Activated CD8-positive, alpha-beta memory T cell treated with anti-CD3 and anti-CD28 coated beads, Interleukin-2, amount 10 ng/mL, durations not matched to agents 7 days and 5 days (primary cell): Measurements from ENCODE around the gene PIP4K2A. TPM values are rescaled to one million over a fixed set of nuclear protein-coding genes. Genes with fewer than 3 reads are reported as not detected.
"Not testable (repeated sequence)": the region's sequence is repeated elsewhere in the genome, so short reads cannot be mapped to it uniquely, and the experiment has no call there.

Experiments used
- ATAC-seq: fragments of 150-1000 bp; cut with Tn5 transposase; one replicate; pipeline ENCODE4 v1.10.0; 2021; ENCODE audit warnings: moderate library complexity
- CTCF ChIA-PET: fragments of 350-600 bp; sonication (Branson Sonifier 250); formaldehyde crosslinking; loops from one replicate; lab custom pipeline; 2021; ENCODE audit warnings: antibody characterized with exemption; lab: Charles Lee
- DNase-seq: peaks from one replicate; pipeline ENCODE4 v3.0.0-alpha.2; 2020
- H3K27ac Mint-ChIP-seq: one replicate; pipeline ENCODE4 v1.8.0; 2021; ENCODE audit warnings: mild to moderate bottlenecking, mixed read lengths
- H3K27me3 Mint-ChIP-seq: one replicate; pipeline ENCODE4 v1.8.0; 2021; ENCODE audit warnings: mixed read lengths
- H3K36me3 Mint-ChIP-seq: one replicate; pipeline ENCODE4 v1.8.0; 2021; ENCODE audit warnings: mild to moderate bottlenecking, mixed read lengths
- H3K4me1 Mint-ChIP-seq: one replicate; pipeline ENCODE4 v1.8.0; 2021; ENCODE audit warnings: mixed read lengths
- H3K4me3 Mint-ChIP-seq: one replicate; pipeline ENCODE4 v1.8.0; 2021; ENCODE audit warnings: mild to moderate bottlenecking, moderate library complexity, mixed read lengths
- H3K9me3 Mint-ChIP-seq: one replicate; pipeline ENCODE4 v1.8.0; 2022; ENCODE audit warnings: low read depth, mixed read lengths
- total RNA-seq, 2 experiments: library from RNA; stranded (reverse); gene quantifications; one replicate each; pipeline ENCODE4 v1.2.3, GENCODE V29; 2021

PIP4K2A gene
- total RNA-seq, 2 experiments from 2014 or later: 129 to 136 TPM

DNA sequence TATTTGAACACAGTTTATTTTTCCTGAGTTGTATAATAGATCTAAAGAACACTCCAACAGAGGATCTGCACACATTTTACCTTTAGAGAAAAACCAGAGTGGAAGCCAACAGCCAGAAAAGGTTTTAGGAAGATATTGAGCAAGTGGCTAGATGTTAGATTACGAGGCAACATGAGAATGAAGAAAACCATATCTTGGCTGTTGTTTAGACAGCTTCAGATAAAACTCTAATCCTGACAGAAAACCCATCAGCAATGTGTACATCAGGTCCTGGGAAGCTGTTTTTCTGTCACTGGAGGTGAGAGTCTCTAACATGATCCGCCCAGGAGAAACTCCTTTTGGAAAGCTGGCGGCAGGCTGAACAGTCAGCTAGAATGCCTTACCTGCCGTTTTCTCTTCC, 209.6 kb downstream of the PIP4K2A start:
- peaks cover 25% of the 10 kb centered on the region for H3K4me1 Mint-ChIP-seq
- peaks cover 2% of the 10 kb centered on the region for H3K9me3 Mint-ChIP-seq
- no peak overlapping the region for H3K4me3 Mint-ChIP-seq
- H3K36me3 Mint-ChIP-seq: peaks cover 4% of the 10 kb centered on the region
- ATAC-seq (no peak), DNase-seq (no peak)
- H3K27me3 Mint-ChIP-seq: peaks cover 41% of the 10 kb centered on the region
- CTCF ChIA-PET: no interaction called here
- H3K27ac Mint-ChIP-seq: no peak overlapping the region

DNA sequence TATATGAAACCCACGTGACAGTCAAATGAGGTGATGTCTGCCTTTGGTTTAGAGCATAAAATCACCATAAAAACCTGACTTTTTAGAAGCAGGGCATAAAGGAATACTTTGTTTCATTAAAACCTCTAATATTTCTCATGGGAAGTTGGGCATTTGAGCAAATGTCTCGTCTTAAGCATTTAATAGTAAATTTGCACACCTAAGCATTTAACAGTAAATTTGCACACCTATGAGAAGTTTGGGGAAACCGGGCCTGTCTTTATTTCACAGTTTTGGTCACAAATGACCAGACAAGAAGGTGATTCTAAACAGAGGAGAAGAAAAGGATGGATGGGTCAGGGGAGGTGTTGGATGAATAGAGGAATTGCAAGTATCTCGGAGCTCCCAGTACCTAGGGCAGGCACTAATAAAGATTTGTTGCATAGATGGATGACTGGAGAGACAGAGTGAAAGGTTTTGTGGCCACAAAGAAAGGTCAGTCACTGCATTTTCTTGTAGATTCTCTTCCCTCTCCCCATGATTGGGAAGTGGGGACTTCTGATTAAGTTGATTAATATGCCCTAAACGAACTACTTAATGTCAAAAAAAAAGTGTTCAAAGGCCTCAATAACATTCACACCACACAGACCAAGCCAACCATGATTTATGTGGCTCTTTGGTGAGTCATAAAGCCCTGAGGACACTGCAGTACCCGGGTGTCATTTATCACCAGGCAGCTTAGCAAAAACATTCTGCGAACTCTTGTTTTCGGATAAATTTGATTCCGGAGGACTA, 210.9 kb downstream of the PIP4K2A start:
- Mint-ChIP-seq H3K36me3 (peaks cover under 1% of the 10 kb centered on the region), H3K27me3 (peaks cover 47% of the 10 kb centered on the region), H3K4me3 (no peak overlapping the region), H3K27ac (no peak overlapping the region), H3K4me1 (peaks cover 25% of the 10 kb centered on the region), H3K9me3 (peaks cover under 1% of the 10 kb centered on the region)
- ATAC-seq (no peak), DNase-seq (no peak)
- CTCF ChIA-PET: interaction anchor here (1.1 kb wide), 1 partner anchor 11 kb away, joined by 3 read pairs; no protein-coding TSS in a partner anchor

DNA sequence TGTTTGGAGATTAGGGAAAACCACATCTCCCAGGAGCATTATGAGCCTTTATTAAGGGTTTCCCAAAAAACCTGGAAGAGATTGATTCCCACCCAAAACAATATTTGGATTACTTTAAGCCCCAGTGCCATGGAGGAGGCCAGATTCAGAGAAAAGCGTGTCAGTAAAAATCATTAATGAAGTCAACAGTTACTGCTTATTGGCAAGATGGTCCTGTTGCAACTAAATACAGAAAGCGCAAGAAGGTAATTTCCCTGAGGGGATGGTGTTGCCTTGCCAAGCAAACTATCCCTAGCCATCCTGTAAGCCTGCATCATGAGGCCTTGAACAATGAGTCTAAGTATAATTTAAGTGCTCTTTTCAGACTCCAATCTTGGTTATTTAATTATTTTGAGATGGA, 212.5 kb downstream of the PIP4K2A start:
- CTCF ChIA-PET: interaction anchor here (1.2 kb wide), 1 partner anchor 27 kb away, joined by 3 read pairs; no protein-coding TSS in a partner anchor
- Mint-ChIP-seq H3K9me3 (no peaks in the 10 kb centered on the region), H3K36me3 (no peaks in the 10 kb centered on the region), H3K27me3 (peaks cover 50% of the 10 kb centered on the region), H3K4me1 (peaks cover 20% of the 10 kb centered on the region), H3K27ac (no peak overlapping the region), H3K4me3 (no peak overlapping the region)
- ATAC-seq: no peak
- DNase-seq: no peak

DNA sequence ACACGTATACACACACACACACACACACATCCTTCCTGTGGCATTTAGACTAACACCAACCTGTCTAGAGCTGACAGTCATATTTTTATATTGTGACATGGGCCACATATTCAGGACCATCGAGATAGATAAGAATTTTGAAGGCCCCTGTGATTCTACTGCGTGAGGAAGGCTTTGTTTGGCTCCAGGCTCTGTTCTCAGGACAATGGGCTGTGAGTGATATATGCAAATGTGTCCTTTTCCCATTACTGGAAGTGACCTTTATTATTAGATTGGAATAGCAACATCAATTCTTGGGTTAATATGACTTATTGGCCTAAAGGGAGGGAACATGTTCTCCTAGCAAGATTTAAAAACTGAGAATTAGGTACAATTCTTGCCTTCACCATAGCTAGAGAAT, 213.0 kb downstream of the PIP4K2A start:
- H3K36me3 Mint-ChIP-seq: no peaks in the 10 kb centered on the region
- no peaks in the 10 kb centered on the region for H3K9me3 Mint-ChIP-seq
- ATAC-seq (no peak), DNase-seq (no peak)
- H3K4me3 Mint-ChIP-seq: no peak overlapping the region
- CTCF ChIA-PET: interaction anchor here (1.2 kb wide), 1 partner anchor 27 kb away, joined by 3 read pairs; no protein-coding TSS in a partner anchor
- no peak overlapping the region for H3K27ac Mint-ChIP-seq
- peaks cover 50% of the 10 kb centered on the region for H3K27me3 Mint-ChIP-seq
- peaks cover 16% of the 10 kb centered on the region for H3K4me1 Mint-ChIP-seq

DNA sequence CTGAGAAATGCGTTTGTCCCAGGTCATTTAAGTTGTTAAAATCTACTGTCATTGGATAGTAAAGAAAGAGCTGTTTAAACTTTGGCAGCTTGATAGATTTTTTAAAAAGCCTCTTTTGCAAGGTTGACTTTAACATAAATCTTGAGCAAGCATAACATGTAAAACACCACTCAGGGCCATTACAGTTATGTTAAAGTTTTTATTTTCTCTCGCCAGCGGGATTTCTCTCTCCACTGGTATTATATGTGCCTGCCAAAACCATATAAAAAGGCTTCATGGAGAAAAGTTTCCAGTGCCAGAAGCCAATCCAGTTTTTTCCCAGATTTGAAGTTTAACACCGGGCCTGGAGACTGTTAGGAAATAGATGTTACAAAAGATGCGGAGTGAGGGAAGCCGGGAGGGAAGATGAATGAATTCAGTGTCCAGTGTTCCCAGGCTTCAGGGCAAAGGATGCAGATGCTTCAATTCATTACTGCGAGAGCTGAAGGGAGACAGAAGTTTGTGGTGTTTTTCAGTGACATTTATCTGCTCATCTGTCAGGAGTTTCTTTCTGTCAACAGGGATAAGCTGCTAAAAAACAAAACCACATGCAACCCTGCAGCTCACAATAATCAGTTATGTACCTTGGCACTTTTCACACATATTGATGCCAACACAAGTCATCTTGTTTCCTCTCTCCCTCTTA, 213.6 kb downstream of the PIP4K2A start:
- H3K36me3 Mint-ChIP-seq: no peaks in the 10 kb centered on the region
- peaks cover 10% of the 10 kb centered on the region for H3K4me1 Mint-ChIP-seq

DNA sequence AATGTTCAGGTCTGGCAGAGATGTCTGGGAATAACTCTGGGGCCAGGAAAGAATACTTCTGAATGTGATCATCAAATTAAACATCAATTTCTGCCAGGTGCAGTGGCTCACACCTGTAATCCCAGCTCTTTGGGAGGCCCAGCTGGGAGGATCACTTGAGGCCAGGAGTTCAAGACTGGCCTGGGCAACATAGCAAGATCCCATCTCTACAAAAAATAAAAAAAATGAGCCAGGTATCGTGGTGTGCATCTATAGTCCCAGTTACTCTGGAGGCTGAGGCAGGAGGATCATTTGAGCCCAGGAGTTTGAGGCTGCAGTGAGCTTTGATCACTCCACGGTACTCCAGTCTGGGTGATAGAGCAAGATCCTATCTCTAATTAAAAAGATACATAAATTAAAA, 214.4 kb downstream of the PIP4K2A start:
- H3K4me3 Mint-ChIP-seq, H3K9me3 Mint-ChIP-seq, ATAC-seq, H3K36me3 Mint-ChIP-seq, CTCF ChIA-PET, H3K27ac Mint-ChIP-seq, H3K4me1 Mint-ChIP-seq, DNase-seq: not testable (repeated sequence)
- H3K27me3 Mint-ChIP-seq: peaks cover 52% of the 10 kb centered on the region

More for the DNA sequence above, 213.6 kb downstream of the PIP4K2A start:
- no peak for DNase-seq
- no peak for ATAC-seq
- Mint-ChIP-seq H3K27me3 (peaks cover 50% of the 10 kb centered on the region), H3K27ac (no peak overlapping the region), H3K9me3 (no peaks in the 10 kb centered on the region), H3K4me3 (no peak overlapping the region)
- CTCF ChIA-PET: interaction anchor here (1.2 kb wide), 1 partner anchor 26 kb away, joined by 3 read pairs; no protein-coding TSS in a partner anchor

DNA sequence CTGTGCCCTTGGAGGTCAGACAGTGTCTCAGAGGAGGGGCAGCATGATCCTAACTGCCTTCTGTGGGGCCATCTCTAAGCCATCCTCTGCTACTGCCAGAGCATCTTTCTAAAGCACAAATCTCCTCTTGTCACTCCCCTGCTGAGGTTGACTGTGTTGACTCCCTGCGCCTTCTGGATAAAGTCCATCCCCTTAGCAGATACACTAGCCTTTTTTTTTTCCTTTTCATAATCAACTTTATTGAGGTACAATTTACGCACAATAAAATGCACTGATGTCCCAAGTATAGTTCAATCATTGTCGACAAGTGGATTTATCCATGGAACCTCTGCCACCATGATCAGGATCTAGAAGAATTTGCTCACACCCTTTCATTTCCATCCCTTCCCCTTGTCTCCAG, 219.0 kb downstream of the PIP4K2A start:
- DNase-seq (no peak), ATAC-seq (no peak)
- Mint-ChIP-seq H3K27ac (no peak overlapping the region), H3K4me3 (no peak overlapping the region), H3K27me3 (peaks cover 41% of the 10 kb centered on the region), H3K36me3 (peaks cover 4% of the 10 kb centered on the region), H3K4me1 (peaks cover 23% of the 10 kb centered on the region), H3K9me3 (no peaks in the 10 kb centered on the region)
- CTCF ChIA-PET: no interaction called here

DNA sequence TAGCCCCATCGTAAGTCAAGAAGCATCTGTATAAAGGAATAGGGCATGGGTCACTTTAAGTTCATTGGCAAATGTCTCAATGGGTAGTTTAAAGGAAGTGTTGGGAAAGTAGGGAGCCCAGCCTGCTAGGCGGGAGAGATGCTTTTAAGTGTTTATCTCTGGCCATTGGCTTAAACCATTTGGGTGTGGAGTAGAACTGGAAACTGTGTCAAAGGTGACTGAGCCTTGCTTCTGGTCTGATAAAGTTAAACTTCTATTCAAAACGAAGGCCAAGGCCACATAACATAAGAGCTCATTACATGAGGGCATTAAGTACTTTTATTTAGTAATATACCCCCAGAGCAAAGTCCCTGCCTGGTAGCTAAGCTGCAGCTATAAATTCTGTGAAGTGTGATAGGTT, 220.4 kb downstream of the PIP4K2A start:
- Mint-ChIP-seq H3K9me3 (no peaks in the 10 kb centered on the region), H3K27ac (no peak overlapping the region), H3K4me1 (peaks cover 28% of the 10 kb centered on the region), H3K4me3 (no peak overlapping the region), H3K36me3 (peaks cover 6% of the 10 kb centered on the region), H3K27me3 (peaks cover 30% of the 10 kb centered on the region)
- CTCF ChIA-PET: no interaction called here
- ATAC-seq (no peak), DNase-seq (no peak)

DNA sequence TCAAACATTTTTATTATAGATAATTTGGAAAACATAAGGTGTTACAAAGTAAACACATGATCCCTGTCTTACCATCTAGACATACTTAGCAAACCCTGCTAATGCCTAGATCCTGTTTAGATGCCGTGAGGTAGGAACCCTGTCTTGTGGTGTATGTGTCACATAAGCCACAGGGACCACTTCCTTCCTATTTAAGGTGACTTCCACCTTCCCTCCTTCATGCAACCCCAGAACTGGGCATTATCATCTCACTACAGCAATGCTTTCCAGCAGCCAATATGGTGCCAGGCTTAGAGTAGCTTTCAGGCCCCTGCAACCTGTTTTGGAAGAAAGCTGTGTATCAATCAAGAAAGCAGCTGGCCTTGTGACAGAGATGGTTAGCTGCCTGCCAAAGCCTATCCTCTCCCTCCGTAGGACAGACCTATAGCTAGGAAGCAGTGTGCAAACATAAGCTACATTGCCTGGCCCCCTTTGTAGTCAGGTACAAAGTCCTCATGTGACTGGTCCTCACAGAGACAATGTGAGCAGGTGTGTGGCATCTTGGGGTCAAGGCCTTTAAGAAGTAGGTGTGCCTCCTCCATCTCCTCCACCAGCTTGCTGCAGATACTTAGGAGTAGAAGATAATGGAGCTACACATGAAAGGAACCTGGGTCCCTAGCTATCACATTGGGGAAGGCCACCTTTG, 222.3 kb downstream of the PIP4K2A start:
- DNase-seq (peak; percentile 84), ATAC-seq (peak; percentile 95)
- peaks cover 33% of the 10 kb centered on the region for H3K27me3 Mint-ChIP-seq
- peak overlapping the region; percentile 53 for H3K27ac Mint-ChIP-seq
- peaks cover 32% of the 10 kb centered on the region for H3K4me1 Mint-ChIP-seq
- CTCF ChIA-PET: interaction anchor here (1.0 to 1.2 kb wide), 3 partner anchors 11 to 59 kb away, joined by 3 to 5 read pairs (median 3); no protein-coding TSS in a partner anchor
- H3K4me3 Mint-ChIP-seq: peak overlapping the region; percentile 19
- no peaks in the 10 kb centered on the region for H3K9me3 Mint-ChIP-seq
- H3K36me3 Mint-ChIP-seq: peaks cover 8% of the 10 kb centered on the region

DNA sequence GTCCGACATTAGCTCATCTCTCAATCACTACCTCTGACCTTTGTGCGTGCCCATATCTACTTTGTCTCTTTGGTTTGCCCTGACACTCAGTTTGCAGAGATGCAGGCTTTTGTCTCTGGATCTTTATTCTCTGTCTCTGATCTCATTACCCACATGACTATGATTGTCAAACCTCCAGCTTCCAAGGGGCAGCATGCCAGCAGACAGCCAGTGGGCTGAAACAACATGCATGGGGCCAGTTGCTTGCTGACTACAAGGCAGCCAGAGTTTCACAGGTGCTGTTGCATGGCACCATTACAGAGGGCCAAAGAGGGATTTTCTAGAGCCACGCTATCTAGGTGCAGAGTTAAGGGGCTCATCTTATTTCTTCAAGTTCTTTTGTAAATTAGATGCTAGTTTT, 222.9 kb downstream of the PIP4K2A start:
- H3K9me3 Mint-ChIP-seq: no peaks in the 10 kb centered on the region
- peaks cover 8% of the 10 kb centered on the region for H3K36me3 Mint-ChIP-seq
- H3K27me3 Mint-ChIP-seq: peaks cover 38% of the 10 kb centered on the region
- ATAC-seq (peak; percentile 34), DNase-seq (no peak)
- H3K4me1 Mint-ChIP-seq: peaks cover 32% of the 10 kb centered on the region
- H3K27ac Mint-ChIP-seq: no peak overlapping the region
- no peak overlapping the region for H3K4me3 Mint-ChIP-seq
- CTCF ChIA-PET: interaction anchor here (1.0 to 1.1 kb wide), 2 partner anchors 54 to 60 kb away, joined by 3 to 5 read pairs; no protein-coding TSS in a partner anchor

DNA sequence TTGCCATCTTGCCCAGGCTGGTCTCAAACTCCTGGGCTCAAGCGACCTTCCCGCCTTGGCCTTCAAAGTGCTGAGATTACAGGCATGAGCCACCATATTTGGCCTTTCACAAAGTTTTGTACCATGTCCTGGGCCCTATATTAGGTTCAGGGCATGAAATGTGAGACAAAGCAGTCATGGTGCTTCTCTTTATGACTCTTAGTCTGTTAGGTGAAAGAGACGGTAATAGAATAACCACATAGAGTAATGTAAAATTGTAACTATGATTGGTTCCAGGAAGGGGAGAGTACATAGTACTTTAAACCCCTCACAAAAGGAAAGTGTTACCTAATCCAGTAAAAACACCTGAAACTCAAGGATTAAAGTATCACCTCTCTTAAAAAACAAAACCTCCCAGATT, 224.4 kb downstream of the PIP4K2A start:
- ATAC-seq: no peak
- CTCF ChIA-PET: no interaction called here

DNA sequence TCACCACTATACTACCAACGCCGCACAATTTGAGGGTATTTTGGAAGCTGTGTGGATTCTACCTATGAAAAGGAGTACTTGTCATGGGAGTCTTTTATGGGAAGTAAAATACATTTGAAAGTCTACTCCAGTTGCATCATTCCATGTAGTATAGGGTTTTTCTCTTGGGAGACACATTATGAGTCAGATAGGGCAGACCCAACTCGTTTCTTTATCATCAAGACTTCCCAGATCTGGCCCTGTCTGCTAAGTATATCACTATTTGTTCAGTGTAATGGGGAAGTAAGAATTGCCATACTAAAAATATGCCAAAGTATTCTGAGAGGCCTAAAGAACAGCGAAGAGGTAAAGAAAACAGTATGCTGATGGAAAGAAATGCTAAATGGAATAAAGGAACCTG, 224.9 kb downstream of the PIP4K2A start:
- H3K4me3 Mint-ChIP-seq: no peak overlapping the region
- peaks cover 32% of the 10 kb centered on the region for H3K4me1 Mint-ChIP-seq
- H3K27me3 Mint-ChIP-seq: peaks cover 35% of the 10 kb centered on the region
- ATAC-seq (no peak), DNase-seq (no peak)
- peaks cover 8% of the 10 kb centered on the region for H3K36me3 Mint-ChIP-seq
- CTCF ChIA-PET: no interaction called here
- no peaks in the 10 kb centered on the region for H3K9me3 Mint-ChIP-seq
- H3K27ac Mint-ChIP-seq: no peak overlapping the region

More for the DNA sequence above, 224.4 kb downstream of the PIP4K2A start:
- no peak for DNase-seq
- H3K36me3 Mint-ChIP-seq: peaks cover 8% of the 10 kb centered on the region
- peaks cover 32% of the 10 kb centered on the region for H3K4me1 Mint-ChIP-seq
- H3K27me3 Mint-ChIP-seq: peaks cover 39% of the 10 kb centered on the region
- H3K27ac Mint-ChIP-seq: no peak overlapping the region
- H3K4me3 Mint-ChIP-seq: no peak overlapping the region
- H3K9me3 Mint-ChIP-seq: no peaks in the 10 kb centered on the region

DNA sequence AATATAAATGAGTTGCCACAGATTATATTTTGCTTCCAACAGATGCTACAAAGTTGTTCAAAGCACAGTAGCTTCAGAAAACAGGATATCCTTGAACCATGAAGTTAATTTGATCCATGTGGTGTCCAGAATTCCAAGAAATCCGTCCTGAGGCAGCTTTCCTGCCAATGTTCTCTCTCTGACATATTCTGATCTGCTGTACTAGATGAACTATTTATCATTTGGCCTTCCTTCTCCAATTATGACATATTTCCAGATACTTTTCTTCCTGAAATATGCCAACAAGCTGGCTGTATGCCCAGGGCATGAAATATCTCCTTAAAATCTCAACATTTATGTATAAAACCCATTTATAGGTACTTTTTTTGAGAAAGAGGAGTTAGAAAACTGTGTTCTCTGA, 227.9 kb downstream of the PIP4K2A start:
- CTCF ChIA-PET: interaction anchor here (0.7 to 1.3 kb wide), 3 partner anchors 76 to 146 kb away, joined by 3 read pairs; no protein-coding TSS in a partner anchor
- Mint-ChIP-seq H3K4me3 (no peak overlapping the region), H3K27ac (no peak overlapping the region), H3K27me3 (peaks cover 25% of the 10 kb centered on the region), H3K36me3 (peaks cover 7% of the 10 kb centered on the region), H3K4me1 (peaks cover 40% of the 10 kb centered on the region), H3K9me3 (no peaks in the 10 kb centered on the region)
- ATAC-seq (no peak), DNase-seq (no peak)
